HFF-Myc (cell line): ENCODE data around the gene XRCC1.
"Not testable (repeated sequence)": the region's sequence is repeated elsewhere in the genome, so short reads cannot be mapped to it uniquely, and the experiment has no call there.

Experiments
- DNase-seq: peaks from one replicate; pipeline ENCODE4 v3.0.0-alpha.2; 2011; ENCODE audit warnings: low read depth; ENCODE audit errors: extremely low read depth
- H3K4me3 ChIP-seq: replicated peaks from 2 replicates; pipeline ENCODE4 v1.5.1; 2011; ENCODE audit warnings: low read depth, mild to moderate bottlenecking, control low read depth, low read length
- TF ChIP-seq, protein P1 (sequence below): IDR thresholded peaks from 2 replicates; pipeline ENCODE4 v1.5.1; 2012; ENCODE audit warnings: mild to moderate bottlenecking, low read depth, low read length, control low read depth; ENCODE audit errors: missing control alignments

The XRCC1 gene

DNA sequence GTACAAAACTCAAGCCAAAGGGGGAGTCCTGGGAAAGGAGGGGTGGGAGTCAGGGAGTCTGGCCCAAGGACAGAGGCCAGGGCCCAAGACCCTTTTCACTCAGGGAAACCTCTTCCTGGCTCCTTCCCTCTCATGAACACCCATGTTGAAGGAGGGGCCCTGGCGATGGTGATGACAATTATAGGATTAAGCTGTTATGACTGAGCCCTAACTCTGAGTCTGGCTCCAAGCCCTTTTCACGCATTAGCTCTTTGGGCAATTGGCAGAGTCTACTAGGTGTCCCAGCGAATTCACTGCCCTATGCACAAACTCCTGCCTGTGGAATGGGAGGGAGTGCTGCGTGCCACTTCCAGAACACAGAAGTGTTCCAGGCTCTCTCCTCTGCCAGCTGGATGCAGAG, 21.7 kb downstream of the XRCC1 start:
- H3K4me3 ChIP-seq: no peak overlapping the region
- DNase-seq: no peak
- TF ChIP-seq, protein P1, sequence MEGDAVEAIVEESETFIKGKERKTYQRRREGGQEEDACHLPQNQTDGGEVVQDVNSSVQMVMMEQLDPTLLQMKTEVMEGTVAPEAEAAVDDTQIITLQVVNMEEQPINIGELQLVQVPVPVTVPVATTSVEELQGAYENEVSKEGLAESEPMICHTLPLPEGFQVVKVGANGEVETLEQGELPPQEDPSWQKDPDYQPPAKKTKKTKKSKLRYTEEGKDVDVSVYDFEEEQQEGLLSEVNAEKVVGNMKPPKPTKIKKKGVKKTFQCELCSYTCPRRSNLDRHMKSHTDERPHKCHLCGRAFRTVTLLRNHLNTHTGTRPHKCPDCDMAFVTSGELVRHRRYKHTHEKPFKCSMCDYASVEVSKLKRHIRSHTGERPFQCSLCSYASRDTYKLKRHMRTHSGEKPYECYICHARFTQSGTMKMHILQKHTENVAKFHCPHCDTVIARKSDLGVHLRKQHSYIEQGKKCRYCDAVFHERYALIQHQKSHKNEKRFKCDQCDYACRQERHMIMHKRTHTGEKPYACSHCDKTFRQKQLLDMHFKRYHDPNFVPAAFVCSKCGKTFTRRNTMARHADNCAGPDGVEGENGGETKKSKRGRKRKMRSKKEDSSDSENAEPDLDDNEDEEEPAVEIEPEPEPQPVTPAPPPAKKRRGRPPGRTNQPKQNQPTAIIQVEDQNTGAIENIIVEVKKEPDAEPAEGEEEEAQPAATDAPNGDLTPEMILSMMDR: no peak

DNA sequence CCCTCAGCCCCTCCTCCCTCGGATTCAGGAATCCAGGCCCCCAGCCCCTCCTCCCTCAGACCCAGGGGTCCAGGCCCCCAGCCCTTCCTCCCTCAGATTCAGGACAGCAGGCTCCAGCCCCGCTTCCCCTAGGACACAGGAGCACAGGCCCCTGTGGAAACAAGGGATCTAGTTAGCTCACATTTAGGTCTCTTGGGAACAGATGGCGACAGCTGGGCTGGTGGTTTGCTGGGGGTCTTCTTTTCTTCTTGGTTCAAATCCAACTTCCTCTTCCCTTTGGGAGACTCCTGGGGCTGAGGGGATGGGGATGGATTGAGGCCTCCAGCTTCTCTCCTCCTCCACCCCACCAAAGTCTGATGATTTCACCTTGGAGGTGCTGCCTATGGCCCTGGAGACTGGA, 22.7 kb downstream of the XRCC1 start:
- no peak overlapping the region for H3K4me3 ChIP-seq
- TF ChIP-seq, protein P1: no peak
- DNase-seq: no peak

DNA sequence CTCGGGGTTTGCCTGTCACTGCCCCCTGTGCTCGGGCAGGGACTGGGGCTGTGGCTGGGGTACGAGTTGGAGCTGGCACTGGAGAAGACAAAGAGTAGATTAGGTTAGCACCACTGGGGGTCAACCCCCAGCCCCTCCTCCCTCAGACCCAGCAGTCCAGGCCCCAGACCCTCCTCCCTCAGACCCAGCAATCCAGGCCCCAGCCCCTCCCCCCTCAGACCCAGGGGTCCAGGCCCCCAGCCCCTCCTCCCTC, 23.2 kb downstream of the XRCC1 start:
- H3K4me3 ChIP-seq: no peak overlapping the region
- no peak for DNase-seq
- TF ChIP-seq, protein P1: no peak

DNA sequence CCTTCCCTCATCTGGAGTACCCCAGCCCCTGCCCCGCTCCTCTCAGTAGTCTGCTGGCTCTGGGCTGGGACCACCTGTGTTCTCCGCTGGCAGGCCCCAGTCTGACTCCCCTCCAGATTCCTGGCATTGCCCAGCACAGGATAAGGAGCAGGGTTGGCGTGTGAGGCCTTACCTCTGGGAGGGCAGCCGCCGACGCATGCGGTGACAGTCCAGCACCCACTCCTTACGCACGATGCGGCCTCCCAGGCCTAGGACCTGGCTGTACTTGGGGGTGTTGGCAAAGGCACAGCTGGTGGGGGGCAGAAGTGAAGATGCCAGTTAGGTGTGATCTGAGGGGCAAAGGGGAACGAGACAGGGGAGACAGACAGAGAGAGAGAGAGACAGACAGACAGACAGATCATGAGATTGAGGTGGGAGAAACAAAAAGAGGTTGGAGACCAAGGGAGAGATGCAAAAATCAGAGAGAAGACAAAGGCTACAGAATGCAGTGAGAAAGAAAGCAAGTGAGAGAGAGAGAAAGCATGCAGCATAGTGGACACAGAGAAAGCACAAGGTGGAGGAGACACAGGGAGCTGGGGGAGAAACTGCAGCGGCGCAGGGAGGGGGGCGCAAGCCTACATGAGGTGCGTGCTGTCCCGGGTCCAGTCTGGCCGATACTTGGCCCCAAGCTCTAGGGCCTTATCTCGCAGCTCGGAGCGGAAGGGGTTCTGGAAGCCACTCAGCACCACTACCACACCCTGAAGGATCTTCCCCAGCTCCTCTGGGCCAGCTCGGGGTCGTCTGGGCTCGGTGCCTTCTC, 23.7 kb downstream of the XRCC1 start:
- no peak for DNase-seq
- TF ChIP-seq, protein P1: no peak
- H3K4me3 ChIP-seq: no peak overlapping the region

DNA sequence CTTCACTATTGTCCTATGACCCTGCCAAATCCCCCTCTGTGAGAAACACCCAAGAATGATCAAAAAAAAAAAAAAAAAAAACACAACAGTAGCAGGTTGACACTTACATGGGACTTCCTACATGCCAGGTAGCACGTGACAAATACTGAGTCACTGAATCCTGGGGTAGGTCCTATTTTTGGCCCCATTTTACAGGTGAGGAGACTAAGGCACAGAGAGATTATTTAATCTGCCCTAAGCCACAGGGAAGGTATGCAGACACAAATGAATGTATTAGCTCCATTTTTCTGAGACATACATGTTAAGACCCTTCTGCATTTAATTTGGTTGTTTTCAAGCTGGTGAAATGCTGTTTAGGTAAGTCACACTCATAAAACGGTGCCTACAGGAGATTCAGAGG, 26.6 kb downstream of the XRCC1 start:
- DNase-seq: no peak
- TF ChIP-seq, protein P1: no peak
- no peak overlapping the region for H3K4me3 ChIP-seq

DNA sequence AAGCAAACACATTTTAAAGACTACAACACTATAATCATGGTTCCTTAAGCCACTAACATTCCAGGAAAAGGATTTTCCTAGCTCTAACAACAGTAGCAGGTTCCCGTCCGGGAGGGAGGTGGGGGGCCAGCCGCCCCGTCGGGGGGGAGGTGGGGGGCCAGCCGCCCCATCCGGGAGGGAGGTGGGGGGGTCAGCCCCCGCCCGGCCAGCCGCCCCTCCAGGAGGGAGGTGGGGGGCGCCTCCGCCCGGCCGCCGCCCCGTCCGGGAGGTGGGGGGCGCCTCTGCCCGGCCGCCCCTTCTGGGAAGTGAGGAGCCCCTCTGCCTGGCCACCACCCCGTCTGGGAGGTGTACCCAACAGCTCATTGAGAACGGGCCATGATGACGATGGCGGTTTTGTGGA, 27.4 kb downstream of the XRCC1 start:
- DNase-seq, H3K4me3 ChIP-seq: not testable (repeated sequence)

DNA sequence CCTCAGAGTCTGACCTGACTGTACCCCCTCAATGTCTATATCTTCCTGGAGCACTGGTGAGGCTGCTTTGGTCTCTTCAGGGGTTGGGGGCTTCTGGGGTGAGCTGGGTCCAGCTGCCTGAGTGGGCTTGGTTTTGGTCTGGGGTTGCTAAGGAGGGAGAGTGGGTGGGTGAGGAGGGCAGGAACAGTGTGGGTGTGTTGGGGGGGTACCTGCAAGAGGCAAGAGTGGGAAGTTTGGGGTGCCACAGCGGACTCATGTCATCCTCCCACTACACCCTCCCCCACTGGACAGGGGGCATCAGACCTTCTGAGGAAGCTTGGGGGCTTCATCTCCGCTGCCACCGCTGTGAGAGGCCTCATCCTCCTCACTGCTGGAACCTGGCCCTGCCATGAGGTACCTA, 28.7 kb downstream of the XRCC1 start:
- no peak overlapping the region for H3K4me3 ChIP-seq
- DNase-seq: no peak
- TF ChIP-seq, protein P1: no peak
